Stimulated activated CD8-positive, alpha-beta memory T cell treated with anti-CD3 and anti-CD28 coated beads, Interleukin-12 subunit alpha, Interleukin-12 subunit beta, amount 100 ng/mL, for 24 hours (primary cell): Measurements from ENCODE around the gene KRTAP4-8.
"Not testable (repeated sequence)": the region's sequence is repeated elsewhere in the genome, so short reads cannot be mapped to it uniquely, and the experiment has no call there.

Experiments
- DNase-seq: peaks from one replicate; pipeline ENCODE4 v3.0.0-alpha.2; 2020; ENCODE audit errors: extremely low read depth

Gene KRTAP4-8

DNA sequence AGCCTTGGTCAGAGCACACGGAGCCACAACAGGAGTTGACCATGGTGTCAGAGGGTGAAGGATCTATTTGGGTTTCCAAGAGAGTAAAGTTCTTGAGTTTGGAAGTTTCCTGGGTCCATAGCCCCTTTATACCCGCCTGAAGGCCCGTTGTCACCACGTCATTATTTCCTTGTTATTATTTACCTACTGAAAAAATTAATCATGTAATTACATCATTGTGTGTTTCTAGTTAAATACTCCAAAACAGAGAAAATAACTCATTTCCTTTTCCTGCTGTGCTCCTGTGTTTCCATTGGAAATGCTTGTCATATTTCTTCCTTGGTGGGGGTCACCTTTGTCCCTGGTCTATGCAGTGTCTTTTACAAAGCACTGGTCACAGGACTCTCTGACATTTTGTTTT, at the start of gene KRTAP4-8:
KRTAP4-8 (minus strand) TSS at position 101 of the 400 bp plus-strand sequence; CDS start at position 43, 58 bp downstream.
- no peak for DNase-seq

DNA sequence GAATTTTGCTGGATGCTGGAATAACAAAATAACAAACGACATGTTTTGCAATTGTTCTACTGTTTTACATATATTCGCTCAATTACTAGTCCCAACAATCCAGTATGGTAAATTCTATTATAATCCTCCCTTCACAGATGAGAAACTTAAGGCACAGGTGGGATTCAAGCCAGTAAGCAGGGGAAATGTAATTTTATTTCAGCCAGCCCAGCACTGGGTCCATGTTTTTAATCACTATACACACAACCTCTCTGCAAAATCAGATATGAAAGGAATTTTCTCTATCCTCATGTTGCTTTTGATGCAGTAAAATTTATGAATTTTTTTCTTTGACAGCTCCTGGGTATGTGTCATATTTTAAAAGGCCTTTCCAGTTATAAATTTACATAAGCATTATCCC, 47.3 kb upstream of the KRTAP4-8 start:
- DNase-seq: no peak

DNA sequence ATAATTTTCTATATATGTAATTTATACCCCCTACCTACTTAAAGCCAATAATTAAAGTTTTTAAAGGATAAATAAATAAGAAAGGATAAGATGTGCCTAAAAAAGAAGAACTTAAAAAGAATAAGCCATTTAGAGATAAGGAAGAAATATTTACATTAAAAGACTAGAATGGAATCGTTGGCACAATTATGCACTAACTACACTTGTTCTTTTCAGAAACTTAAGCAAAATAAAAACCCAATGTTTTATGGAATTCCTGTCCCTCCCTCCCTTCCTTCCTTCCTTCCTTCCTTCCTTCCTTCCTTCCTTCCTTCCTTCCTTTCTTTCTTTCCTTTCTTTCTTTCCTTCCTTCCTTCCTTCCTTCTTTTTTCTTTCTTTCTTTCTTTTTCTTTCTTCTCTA, 46.9 kb upstream of the KRTAP4-8 start:
- no peak for DNase-seq

DNA sequence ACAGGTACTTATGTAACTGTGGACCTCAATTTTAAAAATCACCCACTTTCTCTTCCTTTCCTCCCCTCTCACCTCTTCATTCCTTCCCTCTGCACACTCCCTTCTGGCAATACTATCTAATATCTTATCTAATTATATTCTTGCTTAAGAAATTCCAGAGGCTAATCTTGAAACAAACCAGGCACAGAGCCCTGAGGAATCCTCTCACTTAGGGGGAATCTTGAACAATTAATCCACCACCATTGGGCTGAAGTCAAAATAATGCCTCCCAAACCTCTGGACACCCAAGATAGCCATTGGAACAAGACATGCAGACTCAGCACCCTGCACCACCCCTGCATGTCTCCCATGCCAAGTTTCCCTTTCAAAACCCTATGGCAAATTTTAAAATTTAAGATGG, 43.4 kb upstream of the KRTAP4-8 start:
- no peak for DNase-seq

DNA sequence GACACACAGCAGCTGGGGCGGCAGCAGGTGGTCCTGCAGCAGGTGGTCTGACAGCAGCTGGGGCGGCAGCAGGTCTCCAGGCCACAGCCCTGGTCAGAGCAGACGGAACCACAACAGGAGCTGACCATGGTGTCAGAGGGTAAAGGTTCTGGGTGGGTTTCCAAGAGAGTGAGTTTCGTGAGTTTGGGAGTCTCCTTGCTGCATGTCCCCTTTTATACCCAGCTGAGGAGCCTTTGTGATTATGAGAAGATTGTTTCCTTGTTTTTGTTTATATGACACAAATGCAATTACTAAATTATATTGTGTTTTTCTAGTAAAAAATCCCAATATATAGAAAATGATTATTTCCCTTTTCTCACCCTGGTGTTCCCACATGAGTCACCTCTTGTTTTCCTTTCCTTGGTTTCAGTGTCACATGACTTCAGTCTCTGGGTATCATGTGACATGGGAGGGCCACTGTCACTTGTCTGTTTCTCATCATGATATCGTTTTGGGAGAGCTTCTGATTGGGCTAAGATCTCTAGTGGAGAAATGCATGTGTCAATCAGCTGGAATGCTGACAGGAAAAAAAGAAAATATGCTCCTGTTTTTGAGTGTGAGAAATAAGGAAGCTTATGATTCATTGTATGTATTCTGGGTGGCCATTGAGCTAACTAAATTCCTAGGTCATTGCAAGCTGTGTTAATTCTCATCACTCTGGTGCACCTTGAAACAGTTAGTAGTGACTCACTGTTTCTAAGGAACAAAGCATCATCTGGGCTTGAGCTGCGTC, 42.6 kb upstream of the KRTAP4-8 start, which contains the start of gene KRTAP4-6:
KRTAP4-6 (minus strand) TSS at position 185 of the 772 bp plus-strand sequence; CDS start at position 128, 57 bp downstream.
- no peak for DNase-seq

DNA sequence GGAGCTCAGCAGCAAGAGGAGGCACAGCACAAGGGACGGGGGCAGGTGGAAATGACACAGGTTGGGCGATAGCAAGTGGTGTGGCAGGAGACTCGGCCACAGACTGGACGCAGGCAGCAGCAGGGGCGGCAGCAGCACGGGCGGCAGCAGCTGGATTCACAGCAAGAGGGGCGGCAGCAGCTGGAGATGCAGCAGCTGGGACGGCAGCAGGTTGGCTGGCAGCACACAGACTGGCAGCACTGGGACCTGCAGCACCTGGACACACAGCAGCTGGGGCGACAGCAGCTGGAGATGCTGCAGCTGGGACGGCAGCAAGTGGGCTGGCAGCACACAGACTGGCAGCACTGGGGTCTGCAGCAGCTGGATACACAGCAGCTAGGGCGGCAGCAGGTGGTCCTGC, 41.9 kb upstream of the KRTAP4-8 start:
- not testable (repeated sequence) for DNase-seq

DNA sequence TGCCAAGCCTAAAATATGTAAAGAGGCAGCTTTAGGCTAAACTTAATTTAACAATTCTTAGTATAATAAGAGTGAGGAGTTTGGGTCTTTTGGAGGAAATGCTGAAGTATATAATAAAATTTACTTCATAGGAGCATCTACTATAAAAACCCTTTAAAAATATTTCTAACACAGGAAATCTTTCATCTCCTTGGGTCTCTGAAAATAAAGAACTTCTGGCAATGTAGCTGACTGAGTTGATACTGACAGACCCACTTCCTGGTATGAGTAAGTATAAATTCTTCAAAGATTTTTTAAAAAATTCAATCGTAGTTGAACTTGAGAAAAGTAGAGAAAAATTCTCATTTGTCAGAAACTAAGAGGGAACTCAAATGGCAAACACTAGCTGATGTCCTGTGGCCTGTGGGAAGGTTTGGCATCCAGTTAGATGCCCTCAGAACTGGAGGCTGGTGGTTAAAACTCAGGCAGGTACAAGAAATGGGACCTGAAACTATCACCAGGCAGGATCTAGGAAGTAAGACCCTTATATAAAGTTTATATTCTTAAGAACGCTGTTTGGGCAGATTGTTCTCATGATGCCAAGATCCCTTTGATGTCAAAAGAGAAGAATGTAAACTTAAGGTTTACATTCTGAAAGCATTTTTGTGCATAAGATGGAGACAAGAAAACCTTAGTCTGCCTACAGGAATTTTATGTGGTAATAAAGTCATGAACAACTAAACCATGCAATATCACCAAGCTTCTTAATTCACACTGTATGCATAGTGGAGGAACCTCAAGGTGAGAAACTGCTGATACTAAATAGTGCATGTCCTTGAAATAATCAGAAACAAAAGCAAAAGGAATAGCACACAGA, 36.2 kb upstream of the KRTAP4-8 start:
- DNase-seq: no peak

DNA sequence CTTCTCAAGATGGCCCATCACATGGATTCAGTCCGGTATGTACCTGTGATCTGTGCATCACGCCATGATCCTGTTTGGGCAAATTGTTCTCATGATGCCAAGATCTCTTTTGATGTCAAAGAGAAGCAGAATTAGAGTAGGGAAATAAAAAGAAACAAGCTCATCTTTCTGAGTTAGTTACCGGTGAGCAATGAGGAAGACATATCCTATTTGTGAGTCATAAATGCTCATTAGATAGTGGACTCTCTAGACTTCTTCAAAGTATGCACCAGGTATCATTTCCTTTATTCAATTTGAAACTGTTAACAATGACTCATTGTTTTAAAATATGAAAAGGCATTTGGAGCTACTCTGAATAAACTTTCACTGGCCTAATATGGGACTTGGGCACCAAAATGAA, 34.0 kb upstream of the KRTAP4-8 start:
- DNase-seq: no peak

DNA sequence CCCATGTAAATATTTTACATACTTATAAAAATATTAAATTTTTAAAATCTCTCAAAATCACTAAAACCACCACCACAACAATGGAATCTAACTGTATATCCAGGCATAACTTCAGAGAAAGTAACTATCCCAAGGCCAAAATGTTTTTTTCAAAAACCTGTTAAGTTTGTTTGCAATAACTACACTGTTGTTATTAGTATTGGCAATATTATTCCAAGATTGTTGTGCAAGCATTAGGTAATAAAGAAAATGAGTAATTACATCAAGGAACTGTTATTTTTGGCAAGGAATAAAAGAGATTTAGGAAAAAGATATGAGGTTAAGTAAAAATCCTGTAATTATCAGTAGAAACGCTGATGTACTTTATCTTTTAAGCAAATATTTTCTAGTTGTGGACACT, 29.4 kb upstream of the KRTAP4-8 start:
- DNase-seq: no peak

DNA sequence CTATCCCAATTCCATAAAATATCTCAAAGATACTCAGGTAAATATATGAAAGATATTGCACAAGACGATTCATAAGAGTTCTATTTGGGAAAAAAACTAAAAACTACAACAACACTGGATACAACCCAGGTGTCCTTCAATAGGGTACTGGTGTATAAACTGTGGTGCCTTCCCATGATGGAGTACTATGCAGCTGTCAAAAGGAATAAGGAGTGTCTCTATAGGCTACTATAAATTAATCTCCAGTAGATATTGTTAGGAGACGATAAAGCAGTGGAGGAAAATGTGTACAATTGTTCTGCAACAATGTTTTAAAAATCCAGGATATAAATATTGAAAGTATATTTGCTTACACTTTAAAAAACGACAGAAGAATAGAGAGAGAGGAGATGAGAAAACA, 28.5 kb upstream of the KRTAP4-8 start:
- DNase-seq: no peak

DNA sequence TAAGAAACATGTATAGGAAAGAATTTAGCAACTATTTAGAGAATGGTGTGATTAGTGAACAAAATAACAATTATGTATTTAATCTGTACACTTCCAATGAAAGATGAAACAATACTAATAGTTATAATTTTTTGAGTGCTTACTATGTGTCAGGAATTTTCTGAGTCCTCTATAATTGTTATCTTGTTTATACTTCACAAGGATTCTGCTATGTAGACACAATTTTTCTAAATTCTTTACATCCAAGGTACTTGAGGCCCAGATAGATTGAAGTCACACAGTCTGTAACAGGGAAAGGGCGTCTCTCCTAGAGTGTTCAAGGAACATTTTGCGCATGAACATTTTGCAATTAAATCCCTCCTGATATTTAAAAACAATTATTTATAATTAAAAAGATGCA, 27.1 kb upstream of the KRTAP4-8 start:
- DNase-seq: no peak

DNA sequence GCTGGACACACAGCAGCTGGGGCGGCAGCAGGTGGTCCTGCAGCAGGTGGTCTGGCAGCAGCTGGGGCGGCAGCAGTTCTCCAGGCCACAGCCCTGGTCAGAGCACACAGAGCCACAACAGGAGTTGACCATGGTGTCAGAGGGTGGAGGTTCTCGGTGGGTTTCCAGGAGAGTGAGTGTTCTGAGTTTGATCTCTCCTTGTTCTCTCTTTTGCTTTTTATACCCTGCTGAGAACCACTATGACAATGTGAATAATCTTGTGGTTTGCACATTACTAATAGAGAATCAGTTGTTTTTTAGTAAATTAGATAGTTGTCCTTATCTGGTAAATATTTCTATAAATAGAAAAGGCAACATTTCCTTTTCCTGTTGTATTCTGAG, 26.0 kb upstream of the KRTAP4-8 start, which contains the start of gene KRTAP4-12:
KRTAP4-12 (minus strand) TSS at position 192 of the 381 bp plus-strand sequence; CDS start at position 132, 60 bp downstream.
- not testable (repeated sequence) for DNase-seq

DNA sequence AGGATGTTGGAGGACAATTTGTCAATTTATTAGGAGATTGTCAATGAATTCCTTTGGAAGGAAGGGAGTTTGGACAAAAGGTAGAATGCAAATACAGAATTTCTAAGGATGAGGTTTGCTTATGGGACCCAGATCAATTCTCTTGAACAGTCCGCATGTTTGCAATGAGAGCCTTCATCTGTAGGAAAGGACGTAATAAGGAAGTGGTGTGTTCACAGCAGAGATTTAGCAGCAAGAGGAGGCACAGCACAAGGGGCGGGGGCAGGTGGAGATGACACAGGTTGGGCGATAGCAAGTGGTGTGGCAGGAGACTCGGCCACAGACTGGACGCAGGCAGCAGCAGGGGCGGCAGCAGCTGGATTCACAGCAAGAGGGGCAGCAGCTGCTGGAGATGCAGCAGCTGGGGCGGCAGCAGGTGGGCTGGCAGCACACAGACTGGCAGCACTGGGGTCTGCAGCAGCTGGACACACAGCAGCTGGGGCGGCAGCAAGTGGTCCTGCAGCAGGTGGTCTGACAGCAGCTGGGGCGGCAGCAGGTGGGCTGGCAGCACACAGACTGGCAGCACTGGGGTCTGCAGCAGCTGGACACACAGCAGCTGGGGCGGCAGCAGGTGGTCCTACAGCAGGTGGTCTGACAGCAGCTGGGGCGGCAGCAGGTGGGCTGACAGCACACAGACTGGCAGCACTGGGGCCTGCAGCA, 25.5 kb upstream of the KRTAP4-8 start:
- DNase-seq: not testable (repeated sequence)

DNA sequence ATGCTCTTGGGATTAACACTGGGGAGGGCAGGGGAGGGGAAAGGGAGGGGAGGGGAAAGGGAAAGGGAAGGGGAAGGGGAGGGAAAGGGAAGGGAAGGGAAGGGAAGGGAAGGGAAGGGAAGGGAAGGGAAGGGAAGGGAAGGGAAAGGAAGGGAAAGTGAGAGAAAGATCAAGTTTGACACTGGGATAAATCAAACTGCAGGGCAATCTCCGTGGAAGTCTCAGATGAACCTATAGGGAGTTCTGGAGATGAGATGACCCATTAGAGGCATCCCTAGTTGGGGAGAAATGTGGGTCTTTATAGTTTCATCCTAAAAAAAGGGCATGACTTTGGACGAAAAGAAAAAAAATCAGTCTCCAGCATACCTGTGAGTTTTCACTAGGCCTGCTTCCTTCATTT, 23.8 kb upstream of the KRTAP4-8 start:
- no peak for DNase-seq

DNA sequence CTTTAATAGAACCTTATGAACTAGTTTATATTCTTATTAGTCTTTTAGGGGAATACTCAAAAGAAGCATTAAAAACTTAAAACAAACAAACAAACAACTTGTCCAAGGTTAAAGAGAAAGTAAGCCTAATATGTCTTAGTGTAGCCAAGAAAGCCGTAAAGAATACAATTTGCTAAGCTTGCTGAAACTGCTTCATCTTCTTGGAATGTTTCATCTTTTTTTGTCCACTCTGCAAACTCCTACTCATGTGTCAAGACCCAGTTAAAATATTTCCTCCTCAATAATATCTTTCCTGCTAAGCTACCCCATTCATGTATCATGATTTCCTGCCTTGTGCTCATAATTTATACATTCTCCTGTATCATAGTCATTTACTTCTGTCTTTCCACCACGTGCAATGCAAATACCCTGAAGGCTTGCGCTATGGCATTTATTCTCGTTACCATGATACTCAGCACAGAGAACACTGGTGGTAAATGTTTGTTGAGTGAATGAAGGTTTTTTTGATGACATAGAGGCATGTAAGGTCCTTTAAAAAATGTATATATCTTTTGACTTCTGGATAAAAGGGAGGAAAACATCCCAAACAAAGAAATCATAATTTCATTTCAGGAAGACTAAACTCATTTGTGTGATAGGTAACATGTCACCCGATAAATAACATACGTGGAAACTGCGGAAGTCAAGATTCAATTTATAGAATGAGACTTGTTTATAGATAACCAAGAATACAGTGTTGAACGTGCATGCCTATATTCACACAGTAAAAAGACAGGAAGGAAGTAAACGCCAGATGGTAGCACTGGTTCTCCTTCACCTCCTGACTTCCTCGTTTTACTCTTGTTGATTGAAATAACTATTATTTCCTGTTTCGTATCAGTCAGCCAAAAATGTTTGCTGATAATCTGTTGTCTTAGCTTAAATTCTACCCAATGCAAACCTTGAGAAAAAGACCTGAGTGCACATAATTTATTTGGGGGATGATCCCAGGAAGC, 22.1 kb upstream of the KRTAP4-8 start:
- DNase-seq: not testable (repeated sequence)

DNA sequence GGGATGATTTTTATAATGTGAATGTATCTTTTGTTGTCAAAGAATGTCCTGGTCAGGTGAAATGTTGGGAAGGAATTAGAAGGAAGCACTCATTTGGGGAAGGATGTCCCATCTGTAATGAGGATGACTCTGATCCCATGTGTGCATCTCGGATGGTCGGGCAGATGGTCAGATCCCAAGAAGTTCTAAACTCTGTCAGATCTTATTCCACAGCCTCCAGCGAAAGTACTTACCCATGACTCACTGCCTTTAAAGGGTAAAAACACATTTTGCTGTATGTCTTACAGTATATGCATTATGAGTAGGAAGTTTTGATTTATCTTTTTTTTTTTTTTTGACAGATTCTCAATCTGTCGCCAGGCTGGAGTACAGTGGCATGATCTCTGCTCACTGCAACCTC, 20.8 kb upstream of the KRTAP4-8 start:
- DNase-seq: no peak

DNA sequence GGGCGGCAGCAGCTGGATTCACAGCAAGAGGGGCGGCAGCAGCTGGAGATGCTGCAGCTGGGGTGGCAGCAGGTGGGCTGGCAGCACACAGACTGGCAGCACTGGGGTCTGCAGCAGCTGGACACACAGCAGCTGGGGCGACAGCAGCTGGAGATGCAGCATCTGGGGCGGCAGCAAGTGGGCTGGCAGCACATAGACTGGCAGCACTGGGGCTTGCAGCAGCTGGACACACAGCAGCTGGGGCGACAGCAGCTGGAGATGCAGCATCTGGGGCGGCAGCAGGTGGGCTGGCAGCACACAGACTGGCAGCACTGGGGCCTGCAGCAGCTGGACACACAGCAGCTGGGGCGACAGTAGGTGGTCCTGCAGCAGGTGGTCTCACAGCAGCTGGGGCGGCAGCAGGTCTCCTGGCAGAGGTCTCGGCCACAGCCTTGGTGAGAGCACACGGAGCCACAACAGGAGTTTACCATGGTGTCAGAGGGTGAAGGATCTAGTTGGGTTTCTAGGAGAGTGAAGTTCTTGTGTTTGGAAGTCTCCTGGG, 20.0 kb upstream of the KRTAP4-8 start, which contains the start of gene KRTAP4-11:
KRTAP4-11 (minus strand) TSS at position 528 of the 541 bp plus-strand sequence; CDS start at position 470, 58 bp downstream.
- DNase-seq: not testable (repeated sequence)

DNA sequence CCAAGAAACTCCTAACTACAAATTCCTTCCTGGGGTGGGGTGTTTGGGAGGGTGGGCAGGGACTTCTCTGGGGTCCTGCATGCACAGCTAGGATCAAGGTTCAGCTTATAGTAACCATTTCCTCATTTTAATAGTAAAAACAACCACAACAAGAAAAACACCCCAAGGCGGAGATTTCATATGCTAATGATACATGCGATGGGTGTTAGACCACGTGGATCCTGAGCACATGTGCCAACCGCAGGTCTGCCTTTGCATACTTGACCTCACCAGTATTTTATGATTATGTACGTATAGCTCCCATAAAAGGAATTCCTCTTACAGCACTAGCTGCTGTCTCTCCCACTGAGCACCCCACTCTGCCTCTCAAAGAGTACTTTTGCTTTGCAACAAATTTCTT, 18.4 kb upstream of the KRTAP4-8 start:
- no peak for DNase-seq

DNA sequence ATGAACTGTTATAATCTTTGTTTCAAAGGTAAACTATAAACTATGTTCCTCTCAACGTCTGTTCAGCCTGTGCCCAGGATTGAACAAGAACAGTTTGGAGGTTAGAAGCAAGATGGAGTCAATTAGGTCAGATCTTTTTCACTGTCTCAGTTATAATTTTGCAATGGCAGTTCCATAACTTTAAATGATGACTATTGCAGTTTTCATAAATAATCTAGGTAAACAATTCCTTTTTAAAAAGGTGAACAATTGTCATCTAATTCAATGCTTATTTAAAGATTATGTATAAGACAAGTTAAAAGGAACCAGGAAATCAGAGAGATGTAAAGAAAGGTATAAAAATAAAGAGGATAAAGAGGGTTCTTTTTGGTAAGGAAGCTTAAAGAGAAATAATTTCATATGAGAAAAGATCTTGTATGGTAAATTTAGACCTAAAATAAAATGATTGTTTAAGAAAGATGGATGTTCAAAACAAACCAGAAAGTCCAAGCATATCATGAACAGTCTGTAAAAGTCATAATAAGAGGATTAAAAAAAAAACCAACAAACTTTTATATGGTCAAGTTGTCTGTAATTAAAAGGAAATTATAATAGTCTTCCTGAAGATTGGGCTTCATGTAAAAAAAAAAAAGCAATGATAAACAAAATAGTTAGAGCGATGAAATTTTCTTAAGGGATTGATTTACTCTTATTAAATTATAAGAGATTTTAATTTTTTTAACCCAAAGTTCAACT, 13.4 kb upstream of the KRTAP4-8 start:
- DNase-seq: no peak
